ENCODE measurements around the gene SUGCT. TPM values are rescaled to one million over a fixed set of nuclear protein-coding genes. Genes with fewer than 3 reads are reported as not detected.

The SUGCT gene
- total RNA-seq, 4 donors from 2014 or later: 7.8 to 15.0 (median 12.8) TPM

DNA sequence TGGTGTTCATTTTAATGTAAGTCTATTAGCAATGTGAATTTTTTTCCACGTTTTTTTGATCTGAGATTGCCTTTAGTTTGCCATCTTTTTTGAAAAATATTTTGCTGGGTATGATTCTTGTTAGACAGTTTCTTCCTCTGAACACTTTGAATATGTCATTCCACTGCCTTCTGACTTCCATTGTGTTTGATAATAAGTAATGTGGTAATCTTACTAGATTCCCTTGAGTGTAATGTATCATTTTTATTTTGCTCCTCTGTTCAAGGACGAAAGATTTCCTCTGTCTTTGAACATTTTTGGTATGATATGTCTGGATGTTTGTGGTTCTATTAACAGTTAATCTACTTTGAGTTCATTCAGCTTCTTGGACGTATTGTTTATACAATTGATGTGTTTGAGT lies 371.4 kb downstream of the SUGCT start:
- no peak overlapping the region for H3K4me3 ChIP-seq
- 79% methylated on average over 3 of the region's 3 CpGs for WGBS
- peaks cover 0 to 13% (median 0%) of the 10 kb centered on the region in 4 donors for H3K4me1 ChIP-seq
- no peak for DNase-seq (ENCODE audit: extremely low spot score)
- TF ChIP-seq, protein P1, sequence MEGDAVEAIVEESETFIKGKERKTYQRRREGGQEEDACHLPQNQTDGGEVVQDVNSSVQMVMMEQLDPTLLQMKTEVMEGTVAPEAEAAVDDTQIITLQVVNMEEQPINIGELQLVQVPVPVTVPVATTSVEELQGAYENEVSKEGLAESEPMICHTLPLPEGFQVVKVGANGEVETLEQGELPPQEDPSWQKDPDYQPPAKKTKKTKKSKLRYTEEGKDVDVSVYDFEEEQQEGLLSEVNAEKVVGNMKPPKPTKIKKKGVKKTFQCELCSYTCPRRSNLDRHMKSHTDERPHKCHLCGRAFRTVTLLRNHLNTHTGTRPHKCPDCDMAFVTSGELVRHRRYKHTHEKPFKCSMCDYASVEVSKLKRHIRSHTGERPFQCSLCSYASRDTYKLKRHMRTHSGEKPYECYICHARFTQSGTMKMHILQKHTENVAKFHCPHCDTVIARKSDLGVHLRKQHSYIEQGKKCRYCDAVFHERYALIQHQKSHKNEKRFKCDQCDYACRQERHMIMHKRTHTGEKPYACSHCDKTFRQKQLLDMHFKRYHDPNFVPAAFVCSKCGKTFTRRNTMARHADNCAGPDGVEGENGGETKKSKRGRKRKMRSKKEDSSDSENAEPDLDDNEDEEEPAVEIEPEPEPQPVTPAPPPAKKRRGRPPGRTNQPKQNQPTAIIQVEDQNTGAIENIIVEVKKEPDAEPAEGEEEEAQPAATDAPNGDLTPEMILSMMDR (IDR thresholded peaks at IDR 0.05): no peak
- TF ChIP-seq POLR2AphosphoS5 (IDR thresholded peaks at IDR 0.05): no peak
- no peak for TF ChIP-seq POLR2A (IDR thresholded peaks at IDR 0.05; ENCODE audit: low read depth)
- TF ChIP-seq EP300 (IDR thresholded peaks at IDR 0.05): no peak
- H3K27me3 ChIP-seq: no peaks in the 10 kb centered on the region
- H3K27ac ChIP-seq (replicated peaks in 1 of 4): no peak overlapping the region
- H3K9me3 ChIP-seq: peaks cover 0 to 11% (median 0%) of the 10 kb centered on the region in 4 donors
- intact Hi-C loops (cut with DNase I): no loop called here
- no peaks in the 10 kb centered on the region for H3K36me3 ChIP-seq

- H3K4me1 ChIP-seq: peaks cover 0 to 13% (median 0%) of the 10 kb centered on the region in 4 donors
- no peak overlapping the region for H3K4me3 ChIP-seq
- intact Hi-C loops (cut with DNase I): no loop called here
- H3K27ac ChIP-seq (replicated peaks in 1 of 4): no peak overlapping the region
- 84% methylated on average over 6 of the region's 6 CpGs for WGBS
- TF ChIP-seq POLR2A (IDR thresholded peaks at IDR 0.05; ENCODE audit: low read depth) (no peak), EP300 (IDR thresholded peaks at IDR 0.05) (no peak), POLR2AphosphoS5 (IDR thresholded peaks at IDR 0.05) (no peak)
- TF ChIP-seq, protein P1 (IDR thresholded peaks at IDR 0.05): peak in 1 of 3 experiments; percentile 13
- no peaks in the 10 kb centered on the region for H3K36me3 ChIP-seq
- no peaks in the 10 kb centered on the region for H3K27me3 ChIP-seq
- H3K9me3 ChIP-seq: peaks cover 0 to 11% (median 0%) of the 10 kb centered on the region in 4 donors
- no peak for DNase-seq (ENCODE audit: extremely low spot score)
Measured at GRCh38 chr7:40507166-40507565, 372.4 kb downstream of the SUGCT start.

DNA sequence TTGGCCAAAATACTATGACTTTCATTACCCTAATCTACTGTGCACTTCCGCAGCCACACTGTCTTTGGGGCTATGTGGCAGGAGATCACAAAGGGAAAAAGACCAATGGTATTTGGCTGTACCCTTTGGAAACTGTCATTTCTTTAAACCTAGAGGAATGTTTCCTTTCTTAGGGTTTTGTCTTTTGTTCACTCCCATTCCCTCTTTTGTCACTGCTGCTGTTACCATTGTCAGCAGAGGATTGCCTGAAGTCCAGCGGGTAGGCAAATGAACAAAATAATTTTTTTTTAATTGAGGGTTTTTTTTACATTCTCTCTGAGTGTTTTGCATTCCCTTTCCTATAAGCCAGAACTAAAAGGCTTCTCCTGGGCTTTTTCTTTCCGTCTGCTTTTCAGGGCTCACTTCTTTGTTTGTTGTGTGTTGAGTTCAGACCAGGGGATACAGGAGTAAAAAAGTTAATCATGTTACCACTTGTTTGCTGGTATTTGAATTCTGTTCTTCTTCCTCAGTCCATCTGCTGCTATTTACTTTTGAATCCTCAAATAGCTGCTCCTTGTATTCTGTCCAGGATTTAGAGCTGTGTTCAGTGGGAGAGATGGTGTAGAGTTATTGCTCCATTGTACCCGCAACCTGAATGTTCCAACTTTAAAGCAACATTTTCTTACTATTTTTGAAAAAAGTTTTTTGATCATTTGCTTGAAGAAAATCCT lies 374.6 kb downstream of the SUGCT start:
- Histone ChIP-seq H3K9me3 (peaks cover 0 to 11% (median 0%) of the 10 kb centered on the region in 4 donors), H3K4me1 (peaks cover 0 to 13% (median 0%) of the 10 kb centered on the region in 4 donors), H3K27me3 (no peaks in the 10 kb centered on the region), H3K4me3 (peak overlapping the region in 2 of 4 donors; percentile 5 to 11), H3K36me3 (no peaks in the 10 kb centered on the region), H3K27ac (replicated peaks in 1 of 4) (peak overlapping the region in 2 of 4 donors; percentile 3 to 7)
- TF ChIP-seq POLR2AphosphoS5 (IDR thresholded peaks at IDR 0.05): no peak
- TF ChIP-seq POLR2A (IDR thresholded peaks at IDR 0.05; ENCODE audit: low read depth): no peak
- TF ChIP-seq EP300 (IDR thresholded peaks at IDR 0.05): no peak
- TF ChIP-seq, protein P1 (IDR thresholded peaks at IDR 0.05): no peak
- 63% methylated on average over 4 of the region's 4 CpGs for WGBS
- no peak for DNase-seq (ENCODE audit: extremely low spot score)
- intact Hi-C loops (cut with DNase I): no loop called here

- TF ChIP-seq, protein P1 (IDR thresholded peaks at IDR 0.05): no peak
- TF ChIP-seq POLR2A (IDR thresholded peaks at IDR 0.05; ENCODE audit: low read depth) (no peak), POLR2AphosphoS5 (IDR thresholded peaks at IDR 0.05) (no peak), EP300 (IDR thresholded peaks at IDR 0.05) (no peak)
- Histone ChIP-seq H3K27me3 (no peaks in the 10 kb centered on the region), H3K4me3 (no peak overlapping the region), H3K27ac (replicated peaks in 1 of 4) (no peak overlapping the region), H3K36me3 (no peaks in the 10 kb centered on the region), H3K9me3 (no peaks in the 10 kb centered on the region), H3K4me1 (peaks cover 0 to 11% (median 4%) of the 10 kb centered on the region in 4 donors)
- intact Hi-C loops (cut with DNase I): no loop called here
- DNase-seq (ENCODE audit: extremely low spot score): no peak
- 29% methylated on average over 1 of the region's 1 CpG for WGBS
Measured at GRCh38 chr7:40516376-40516775, 381.6 kb downstream of the SUGCT start.

Data from esophagus muscularis mucosa (tissue), 4 donors.